IPS-20b (cell line): Measurements from ENCODE around the gene TEX47.

ENCODE experiments used
- H3K27ac ChIP-seq: one replicate; pipeline ENCODE4 v1.5.1; 2013; ENCODE audit warnings: low read length
- H3K27me3 ChIP-seq: 2 replicates; pipeline ENCODE4 v1.6.1; 2013; ENCODE audit warnings: mild to moderate bottlenecking, low read length, inconsistent platforms; ENCODE audit not compliant: insufficient read depth
- H3K36me3 ChIP-seq: 2 replicates; pipeline ENCODE4 v1.6.1; 2013; ENCODE audit warnings: low read depth, mild to moderate bottlenecking, inconsistent platforms, low read length, moderate library complexity; ENCODE audit not compliant: insufficient read depth
- H3K4me1 ChIP-seq: 2 replicates; pipeline ENCODE4 v1.6.1; 2013; ENCODE audit warnings: mild to moderate bottlenecking, control low read depth, inconsistent platforms, low read length, moderate library complexity; ENCODE audit not compliant: insufficient read depth
- H3K4me3 ChIP-seq: 2 replicates; pipeline ENCODE4 v1.5.1; 2013; ENCODE audit warnings: mild to moderate bottlenecking, low read length, inconsistent platforms
- H3K9ac ChIP-seq: 2 replicates; pipeline ENCODE4 v1.6.1; 2013; ENCODE audit warnings: low read depth, mild to moderate bottlenecking, inconsistent platforms, low read length, moderate library complexity
- H3K9me3 ChIP-seq: 2 replicates; pipeline ENCODE4 v1.6.1; 2013; ENCODE audit warnings: mild to moderate bottlenecking, low read depth, low read length, inconsistent platforms; ENCODE audit not compliant: insufficient read depth

TEX47 gene

GRCh38 chr7:88795553-88795952, at the start of gene TEX47:
TEX47 (minus strand) TSS chr7:88795737; CDS start chr7:88794942, 795 bp downstream.
- no peak within 1 kb of the TSS for H3K4me3 ChIP-seq

GRCh38 chr7:88845091-88845490, 49.6 kb upstream of the TEX47 start:
- H3K27me3 ChIP-seq, result no peaks in the 10 kb centered on the region
- H3K9ac ChIP-seq, result no peak overlapping the region
- H3K9me3 ChIP-seq, result no peaks in the 10 kb centered on the region
- H3K4me3 ChIP-seq, result no peak overlapping the region
- no peaks in the 10 kb centered on the region for H3K36me3 ChIP-seq
- H3K27ac ChIP-seq, result no peak overlapping the region
- H3K4me1 ChIP-seq, result no peaks in the 10 kb centered on the region

More at GRCh38 chr7:88795553-88795952, at the start of gene TEX47:
- Histone ChIP-seq H3K9me3 (no peaks in the 10 kb centered on the region), H3K36me3 (no peaks in the 10 kb centered on the region), H3K27me3 (no peaks in the 10 kb centered on the region), H3K9ac (no peak within 1 kb of the TSS), H3K4me1 (no peaks in the 10 kb centered on the region), H3K27ac (no peak within 1 kb of the TSS)

- H3K27ac ChIP-seq, result no peak overlapping the region
Measured at GRCh38 chr7:88842201-88842600, 46.7 kb upstream of the TEX47 start.

GRCh38 chr7:88835147-88835728, 39.7 kb upstream of the TEX47 start:
- no peaks in the 10 kb centered on the region for H3K4me1 ChIP-seq
- H3K9ac ChIP-seq, result no peak overlapping the region
- H3K4me3 ChIP-seq, result no peak overlapping the region
- H3K27ac ChIP-seq, result no peak overlapping the region
- no peaks in the 10 kb centered on the region for H3K27me3 ChIP-seq
- no peaks in the 10 kb centered on the region for H3K9me3 ChIP-seq
- no peaks in the 10 kb centered on the region for H3K36me3 ChIP-seq

More at GRCh38 chr7:88842201-88842600, 46.7 kb upstream of the TEX47 start:
- Histone ChIP-seq H3K4me3 (no peak overlapping the region), H3K27me3 (no peaks in the 10 kb centered on the region), H3K9me3 (no peaks in the 10 kb centered on the region), H3K4me1 (no peaks in the 10 kb centered on the region), H3K9ac (no peak overlapping the region), H3K36me3 (no peaks in the 10 kb centered on the region)

GRCh38 chr7:88826222-88826621, 30.7 kb upstream of the TEX47 start:
- Histone ChIP-seq H3K4me3 (no peak overlapping the region), H3K4me1 (no peaks in the 10 kb centered on the region), H3K27me3 (no peaks in the 10 kb centered on the region)

GRCh38 chr7:88818552-88818951, 23.0 kb upstream of the TEX47 start:
- Histone ChIP-seq H3K27me3 (no peaks in the 10 kb centered on the region), H3K9me3 (no peaks in the 10 kb centered on the region), H3K9ac (no peak overlapping the region), H3K4me3 (no peak overlapping the region), H3K36me3 (no peaks in the 10 kb centered on the region), H3K27ac (no peak overlapping the region), H3K4me1 (no peaks in the 10 kb centered on the region)

More at GRCh38 chr7:88826222-88826621, 30.7 kb upstream of the TEX47 start:
- Histone ChIP-seq H3K9me3 (no peaks in the 10 kb centered on the region), H3K36me3 (no peaks in the 10 kb centered on the region), H3K27ac (no peak overlapping the region), H3K9ac (no peak overlapping the region)

GRCh38 chr7:88806280-88807037, 10.9 kb upstream of the TEX47 start:
- Histone ChIP-seq H3K4me1 (peaks cover under 1% of the 10 kb centered on the region; the same call in 1 of the 2 replicates), H3K27ac (no peak overlapping the region), H3K4me3 (no peak overlapping the region), H3K27me3 (no peaks in the 10 kb centered on the region), H3K9me3 (no peaks in the 10 kb centered on the region), H3K36me3 (no peaks in the 10 kb centered on the region), H3K9ac (no peak overlapping the region)

- no peak overlapping the region for H3K9ac ChIP-seq
- H3K27me3 ChIP-seq, result no peaks in the 10 kb centered on the region
- no peaks in the 10 kb centered on the region for H3K9me3 ChIP-seq
- H3K4me3 ChIP-seq, result no peak overlapping the region
- no peak overlapping the region for H3K27ac ChIP-seq
- H3K4me1 ChIP-seq, result peaks cover 3% of the 10 kb centered on the region; the same call in 1 of the 2 replicates
- H3K36me3 ChIP-seq, result no peaks in the 10 kb centered on the region
Measured at GRCh38 chr7:88801046-88801445, 5.5 kb upstream of the TEX47 start.

- Histone ChIP-seq H3K36me3 (no peaks in the 10 kb centered on the region), H3K9ac (no peak overlapping the region), H3K27me3 (no peaks in the 10 kb centered on the region), H3K27ac (no peak overlapping the region), H3K4me3 (no peak overlapping the region), H3K4me1 (no peaks in the 10 kb centered on the region), H3K9me3 (no peaks in the 10 kb centered on the region)
Measured at GRCh38 chr7:88792361-88792760, 3.2 kb downstream of the TEX47 start.

GRCh38 chr7:88791891-88792290, 3.6 kb downstream of the TEX47 start:
- no peak overlapping the region for H3K9ac ChIP-seq
- no peak overlapping the region for H3K4me3 ChIP-seq
- H3K27ac ChIP-seq, result no peak overlapping the region
- H3K9me3 ChIP-seq, result no peaks in the 10 kb centered on the region
- no peaks in the 10 kb centered on the region for H3K27me3 ChIP-seq
- no peaks in the 10 kb centered on the region for H3K4me1 ChIP-seq
- no peaks in the 10 kb centered on the region for H3K36me3 ChIP-seq

- no peaks in the 10 kb centered on the region for H3K36me3 ChIP-seq
- no peak overlapping the region for H3K9ac ChIP-seq
- no peaks in the 10 kb centered on the region for H3K4me1 ChIP-seq
- H3K27me3 ChIP-seq, result no peaks in the 10 kb centered on the region
- H3K9me3 ChIP-seq, result no peaks in the 10 kb centered on the region
- no peak overlapping the region for H3K27ac ChIP-seq
- no peak overlapping the region for H3K4me3 ChIP-seq
Measured at GRCh38 chr7:88789480-88790064, 6.0 kb downstream of the TEX47 start.

- Histone ChIP-seq H3K27ac (no peak overlapping the region), H3K36me3 (no peaks in the 10 kb centered on the region), H3K9ac (no peak overlapping the region)
Measured at GRCh38 chr7:88787777-88788176, 7.8 kb downstream of the TEX47 start.

More at GRCh38 chr7:88787777-88788176, 7.8 kb downstream of the TEX47 start:
- no peaks in the 10 kb centered on the region for H3K27me3 ChIP-seq
- H3K4me3 ChIP-seq, result no peak overlapping the region
- no peaks in the 10 kb centered on the region for H3K4me1 ChIP-seq
- no peaks in the 10 kb centered on the region for H3K9me3 ChIP-seq
